ENCODE measurements around the gene NIPSNAP3A. TPM values are rescaled to one million over a fixed set of nuclear protein-coding genes. Genes with fewer than 3 reads are reported as not detected.
"Not testable (repeated sequence)": the region's sequence is repeated elsewhere in the genome, so short reads cannot be mapped to it uniquely, and the experiment has no call there.

NIPSNAP3A gene
- total RNA-seq (10 to 100 TPM in 1 of 5 donors, 1 to 10 TPM in 4; 6.8 to 10.5 (median 9.8) TPM), total RNA-seq (4.5 to 20.2 (median 11.9) reads per million in 29 experiments)
- 15.4 TPM for total RNA-seq (2013)

GRCh38 chr9:104747565-104748358, at the start of gene NIPSNAP3A:
TSS of gene NIPSNAP3A (plus strand) at chr9:104747683. CDS start at chr9:104747793, 110 bp downstream.
- peak; percentile 89 to 92 (median 92) for ATAC-seq (replicated peaks in 1 of 4)
- Mint-ChIP-seq H3K27ac (peak within 1 kb of the TSS; percentile 96), H3K4me1 (peaks cover 18 to 27% (median 21%) of the 10 kb centered on the region in 3 donors), H3K9me3 (no peaks in the 10 kb centered on the region), H3K4me3 (peak within 1 kb of the TSS; percentile 81 to 93 (median 90)), H3K36me3 (peaks cover 11% of the 10 kb centered on the region), H3K27me3 (no peaks in the 10 kb centered on the region)
- Histone ChIP-seq H3K4me1 (ENCODE audit: control insufficient read depth in 1 of 2, extremely low read depth in 1 of 2, insufficient read depth in 2 of 2, low read length in 2 of 2) (peaks cover 6 to 13% of the 10 kb centered on the region in 2 experiments), H3K9me3 (no peaks in the 10 kb centered on the region), H3K27ac (ENCODE audit: low read length) (peak within 1 kb of the TSS; percentile 90), H3K27me3 (replicated peaks in 1 of 2; ENCODE audit: control insufficient read depth in 2 of 2, extremely low read depth in 1 of 2, insufficient read depth in 2 of 2, low read length in 1 of 2) (no peaks in the 10 kb centered on the region), H3K4me3 (ENCODE audit: control insufficient read depth in 1 of 2, extremely low read depth in 1 of 2, low read length in 1 of 2) (peak within 1 kb of the TSS; percentile 74 to 94), H3K36me3 (ENCODE audit: control insufficient read depth in 2 of 2, extremely low read depth in 1 of 2, insufficient read depth in 1 of 2, low read length in 1 of 2) (peaks cover 0 to 5% of the 10 kb centered on the region in 2 donors)
- ChIA-PET POLR2A (interaction anchor here (0.5 to 2.0 kb wide), 5 partner anchors 12 to 977 kb away, joined by 3 to 14 read pairs (median 4); no protein-coding TSS in a partner anchor), CTCF (interaction anchor here (0.6 to 1.8 kb wide), 4 partner anchors 15 to 945 kb away, joined by 3 to 4 read pairs (median 3); no protein-coding TSS in a partner anchor)
- DNase-seq = peak; percentile 72 to 93 (median 82)
- WGBS (ENCODE audit: insufficient coverage) = under 1% methylated on average over 60 of the region's 71 CpGs

- WGBS (ENCODE audit: insufficient coverage) = 87% methylated on average over 3 of the region's 3 CpGs
- H3K27me3 ChIP-seq (replicated peaks in 1 of 2; ENCODE audit: control insufficient read depth in 2 of 2, extremely low read depth in 1 of 2, insufficient read depth in 2 of 2, low read length in 1 of 2) = peaks cover 0 to 3% of the 10 kb centered on the region in 2 experiments
- DNase-seq (no peak), ATAC-seq (replicated peaks in 1 of 4) (no peak)
- H3K4me1 ChIP-seq (ENCODE audit: control insufficient read depth in 1 of 2, extremely low read depth in 1 of 2, insufficient read depth in 2 of 2, low read length in 2 of 2) = no peaks in the 10 kb centered on the region
- H3K9me3 Mint-ChIP-seq = peaks cover 2 to 5% (median 3%) of the 10 kb centered on the region in 3 donors
- H3K4me3 ChIP-seq (ENCODE audit: control insufficient read depth in 1 of 2, extremely low read depth in 1 of 2, low read length in 1 of 2) = no peak overlapping the region
- H3K4me1 Mint-ChIP-seq = no peaks in the 10 kb centered on the region
- H3K36me3 Mint-ChIP-seq = peaks cover 3% of the 10 kb centered on the region
- no peak overlapping the region for H3K27ac ChIP-seq (ENCODE audit: low read length)
- CTCF ChIA-PET = no interaction called here
- H3K4me3 Mint-ChIP-seq = no peak overlapping the region
- H3K27ac Mint-ChIP-seq = no peak overlapping the region
- POLR2A ChIA-PET = no interaction called here
- H3K9me3 ChIP-seq = no peaks in the 10 kb centered on the region
- H3K27me3 Mint-ChIP-seq = peaks cover 0 to 4% of the 10 kb centered on the region in 2 donors
- H3K36me3 ChIP-seq (ENCODE audit: control insufficient read depth in 2 of 2, extremely low read depth in 1 of 2, insufficient read depth in 1 of 2, low read length in 1 of 2) = no peaks in the 10 kb centered on the region
Observed at GRCh38 chr9:104700306-104700705, 47.2 kb upstream of the NIPSNAP3A start.

GRCh38 chr9:104708737-104709136, 38.7 kb upstream of the NIPSNAP3A start:
- WGBS (ENCODE audit: insufficient coverage) = no CpG with 5 or more reads among the region's 1 CpG
- H3K9me3 ChIP-seq, H3K4me3 Mint-ChIP-seq: not testable (repeated sequence)

GRCh38 chr9:104711604-104712003, 35.9 kb upstream of the NIPSNAP3A start:
- ATAC-seq (replicated peaks in 1 of 4) = no peak
- Histone ChIP-seq H3K4me3 (ENCODE audit: control insufficient read depth in 1 of 2, extremely low read depth in 1 of 2, low read length in 1 of 2) (no peak overlapping the region), H3K4me1 (ENCODE audit: control insufficient read depth in 1 of 2, extremely low read depth in 1 of 2, insufficient read depth in 2 of 2, low read length in 2 of 2) (no peaks in the 10 kb centered on the region), H3K27ac (ENCODE audit: low read length) (no peak overlapping the region), H3K36me3 (ENCODE audit: control insufficient read depth in 2 of 2, extremely low read depth in 1 of 2, insufficient read depth in 1 of 2, low read length in 1 of 2) (no peaks in the 10 kb centered on the region), H3K27me3 (replicated peaks in 1 of 2; ENCODE audit: control insufficient read depth in 2 of 2, extremely low read depth in 1 of 2, insufficient read depth in 2 of 2, low read length in 1 of 2) (no peaks in the 10 kb centered on the region), H3K9me3 (no peaks in the 10 kb centered on the region)
- Mint-ChIP-seq H3K9me3 (peaks cover 0 to 11% (median under 1%) of the 10 kb centered on the region in 3 donors), H3K36me3 (peaks cover 5% of the 10 kb centered on the region), H3K4me1 (peaks cover 0 to under 1% (median 0%) of the 10 kb centered on the region in 3 donors), H3K4me3 (no peak overlapping the region), H3K27me3 (peaks cover 0 to 3% of the 10 kb centered on the region in 2 donors), H3K27ac (no peak overlapping the region)
- no peak for DNase-seq
- WGBS (ENCODE audit: insufficient coverage) = no CpG with 5 or more reads among the region's 4 CpGs
- POLR2A ChIA-PET = no interaction called here
- CTCF ChIA-PET = no interaction called here

More at GRCh38 chr9:104708737-104709136, 38.7 kb upstream of the NIPSNAP3A start:
- ChIA-PET CTCF (interaction anchor here in 1 of 2 donors (0.6 kb wide), 1 partner anchor 710 kb away, joined by 4 read pairs; no protein-coding TSS in a partner anchor), POLR2A (interaction anchor here in 1 of 2 donors (0.6 kb wide), 1 partner anchor 185 kb away, joined by 14 read pairs; no protein-coding TSS in a partner anchor)
- H3K27ac ChIP-seq (ENCODE audit: low read length); DNase-seq; H3K27me3 Mint-ChIP-seq; H3K36me3 Mint-ChIP-seq; H3K4me1 ChIP-seq (ENCODE audit: control insufficient read depth in 1 of 2, extremely low read depth in 1 of 2, insufficient read depth in 2 of 2, low read length in 2 of 2); H3K4me1 Mint-ChIP-seq; H3K4me3 ChIP-seq (ENCODE audit: control insufficient read depth in 1 of 2, extremely low read depth in 1 of 2, low read length in 1 of 2); H3K27me3 ChIP-seq (replicated peaks in 1 of 2; ENCODE audit: control insufficient read depth in 2 of 2, extremely low read depth in 1 of 2, insufficient read depth in 2 of 2, low read length in 1 of 2); H3K27ac Mint-ChIP-seq; ATAC-seq (replicated peaks in 1 of 4); H3K36me3 ChIP-seq (ENCODE audit: control insufficient read depth in 2 of 2, extremely low read depth in 1 of 2, insufficient read depth in 1 of 2, low read length in 1 of 2): not testable (repeated sequence)
- peaks cover 9 to 21% (median 9%) of the 10 kb centered on the region in 3 donors for H3K9me3 Mint-ChIP-seq

- DNase-seq = no peak
- ChIA-PET CTCF (no interaction called here), POLR2A (no interaction called here)
- Mint-ChIP-seq H3K27me3 (peaks cover 0 to 4% of the 10 kb centered on the region in 2 donors), H3K4me3 (no peak overlapping the region), H3K27ac (no peak overlapping the region), H3K4me1 (peaks cover 0 to 6% (median 0%) of the 10 kb centered on the region in 3 donors), H3K36me3 (peaks cover 19% of the 10 kb centered on the region), H3K9me3 (no peaks in the 10 kb centered on the region)
- Histone ChIP-seq H3K27me3 (replicated peaks in 1 of 2; ENCODE audit: control insufficient read depth in 2 of 2, extremely low read depth in 1 of 2, insufficient read depth in 2 of 2, low read length in 1 of 2) (peaks cover 0 to 6% of the 10 kb centered on the region in 2 experiments), H3K4me1 (ENCODE audit: control insufficient read depth in 1 of 2, extremely low read depth in 1 of 2, insufficient read depth in 2 of 2, low read length in 2 of 2) (no peaks in the 10 kb centered on the region), H3K9me3 (no peaks in the 10 kb centered on the region), H3K36me3 (ENCODE audit: control insufficient read depth in 2 of 2, extremely low read depth in 1 of 2, insufficient read depth in 1 of 2, low read length in 1 of 2) (no peaks in the 10 kb centered on the region), H3K4me3 (ENCODE audit: control insufficient read depth in 1 of 2, extremely low read depth in 1 of 2, low read length in 1 of 2) (no peak overlapping the region), H3K27ac (ENCODE audit: low read length) (no peak overlapping the region)
- 83% methylated on average over 4 of the region's 5 CpGs for WGBS (ENCODE audit: insufficient coverage)
- no peak for ATAC-seq (replicated peaks in 1 of 4)
Observed at GRCh38 chr9:104725014-104725413, 22.5 kb upstream of the NIPSNAP3A start.

GRCh38 chr9:104738452-104738851, 9.0 kb upstream of the NIPSNAP3A start:
- ATAC-seq (replicated peaks in 1 of 4) (no peak), DNase-seq (no peak)
- no peaks in the 10 kb centered on the region for H3K4me1 ChIP-seq (ENCODE audit: control insufficient read depth in 1 of 2, extremely low read depth in 1 of 2, insufficient read depth in 2 of 2, low read length in 2 of 2)
- no peaks in the 10 kb centered on the region for H3K36me3 Mint-ChIP-seq
- H3K9me3 ChIP-seq = no peaks in the 10 kb centered on the region
- H3K27me3 Mint-ChIP-seq = no peaks in the 10 kb centered on the region
- ChIA-PET POLR2A (interaction anchor here in 1 of 2 donors (0.7 kb wide), 1 partner anchor 14 kb away, joined by 3 read pairs; no protein-coding TSS in a partner anchor), CTCF (interaction anchor here in 1 of 2 donors (0.7 kb wide), 1 partner anchor 20 kb away, joined by 3 read pairs; no protein-coding TSS in a partner anchor)
- no peak overlapping the region for H3K27ac ChIP-seq (ENCODE audit: low read length)
- H3K27ac Mint-ChIP-seq = no peak overlapping the region
- H3K4me3 Mint-ChIP-seq = no peak overlapping the region
- 100% methylated on average over 2 of the region's 3 CpGs for WGBS (ENCODE audit: insufficient coverage)
- no peaks in the 10 kb centered on the region for H3K36me3 ChIP-seq (ENCODE audit: control insufficient read depth in 2 of 2, extremely low read depth in 1 of 2, insufficient read depth in 1 of 2, low read length in 1 of 2)
- H3K9me3 Mint-ChIP-seq = no peaks in the 10 kb centered on the region
- H3K4me3 ChIP-seq (ENCODE audit: control insufficient read depth in 1 of 2, extremely low read depth in 1 of 2, low read length in 1 of 2) = no peak overlapping the region
- peaks cover 0 to 5% (median 1%) of the 10 kb centered on the region in 3 donors for H3K4me1 Mint-ChIP-seq
- H3K27me3 ChIP-seq (replicated peaks in 1 of 2; ENCODE audit: control insufficient read depth in 2 of 2, extremely low read depth in 1 of 2, insufficient read depth in 2 of 2, low read length in 1 of 2) = no peaks in the 10 kb centered on the region

Data from T-cell (primary cell).